Right lobe of liver (tissue), 6 donors: ENCODE data around the gene NEGR1. TPM values are rescaled to one million over a fixed set of nuclear protein-coding genes. Genes with fewer than 3 reads are reported as not detected.

Experiments
- ATAC-seq, 4 donors: fragments of 200-7000 bp; cut with Tn5 transposase; one replicate each; pipeline ENCODE4 v1.9.1; 2020; ENCODE audit warnings: mild to moderate bottlenecking in 4 of 4, moderate library complexity in 4 of 4
- DNase-seq, 3 donors: peaks; one replicate each; pipeline ENCODE4 v3.0.0-alpha.2; 2020
- H3K27ac ChIP-seq, 3 donors: fragments of 200-600 bp; one replicate each; pipeline ENCODE4 v1.8.0; 2022
- H3K27me3 ChIP-seq, 2 donors: fragments of 200-600 bp; one replicate each; pipeline ENCODE4 v1.8.0; 2022
- H3K36me3 ChIP-seq, 4 donors: fragments of 200-600 bp; sonication (generic) in 1 of 4; one replicate each; pipeline versions ENCODE4 v1.5.1 to v1.8.0; 2017 to 2022; ENCODE audit warnings: control low read depth in 1 of 4
- H3K4me1 ChIP-seq, 4 donors: fragments of 200-600 bp; sonication (generic) in 1 of 4; one replicate each; pipeline versions ENCODE4 v1.5.1 to v1.8.0; 2017 to 2022; ENCODE audit warnings: control low read depth in 1 of 4
- H3K4me3 ChIP-seq, 3 donors: fragments of 200-600 bp; one replicate each; pipeline ENCODE4 v1.8.0; 2022
- H3K9me3 ChIP-seq, 4 donors: fragments of 200-600 bp; sonication (generic) in 1 of 4; one replicate each; pipeline versions ENCODE4 v1.5.1 to v1.8.0; 2017 to 2022; ENCODE audit warnings: control low read depth in 1 of 4
- POLR2A ChIP-seq: fragments of 450-650 bp; IDR thresholded peaks from one replicate; pipeline ENCODE4 v1.6.1; 2017; ENCODE audit warnings: antibody characterized with exemption, mild to moderate bottlenecking
- WGBS: methylation state at CpG from one replicate; pipeline ENCODE4 v1.1.6; 2018; ENCODE audit warnings: low coverage, low lambda C conversion rate; ENCODE audit not compliant: insufficient coverage; ENCODE audit errors: missing lambda C conversion rate; 5-methylcytosine and 5-hydroxymethylcytosine counted together
- intact Hi-C, 2 donors: fragments of 100-400 bp; cut with DNase I; formaldehyde crosslinking; loops; one replicate each; pipeline versions ENCODE4 v1.11.2 to v1.14.1; 2022
- total RNA-seq, 6 experiments: library from RNA; depleted of rRNA in 2 of 6; stranded (reverse); fragments of >200 nt in 2 of 6; fragmentation: NEBNext Ultra II Directional in 3 of 6; extraction: Animal tissue kit (Norgen Biotek cat#: 25700) in 3 of 6; gene quantifications; one replicate each; pipeline versions ENCODE4 v1.1.0 to v1.2.4, GENCODE V29; 2016 to 2023
- TF ChIP-seq, protein P1 (sequence below), 4 donors: fragments of 200-600 bp in 3 of 4; fragments of 450-650 bp in 1 of 4; IDR thresholded peaks; one replicate each; pipeline versions ENCODE4 v1.5.1 to v1.8.0; 2016 to 2022; ENCODE audit warnings: antibody characterized with exemption in 4 of 4, mild to moderate bottlenecking in 2 of 4
- donor health status: DM: no; HTN: yes; CAD: no.
- donor health status: DM: no; HTN: no; CAD: no.
- donor health status: DM: no; HTN: no; CAD: no.
- donor health status: DM: no; HTN: yes; CAD: no.
- donor health status: DM: no; HTN: yes; CAD: no.

The NEGR1 gene
- total RNA-seq, 6 experiments from 2014 or later, result 0.02 to 0.31 (median 0.14) TPM

DNA sequence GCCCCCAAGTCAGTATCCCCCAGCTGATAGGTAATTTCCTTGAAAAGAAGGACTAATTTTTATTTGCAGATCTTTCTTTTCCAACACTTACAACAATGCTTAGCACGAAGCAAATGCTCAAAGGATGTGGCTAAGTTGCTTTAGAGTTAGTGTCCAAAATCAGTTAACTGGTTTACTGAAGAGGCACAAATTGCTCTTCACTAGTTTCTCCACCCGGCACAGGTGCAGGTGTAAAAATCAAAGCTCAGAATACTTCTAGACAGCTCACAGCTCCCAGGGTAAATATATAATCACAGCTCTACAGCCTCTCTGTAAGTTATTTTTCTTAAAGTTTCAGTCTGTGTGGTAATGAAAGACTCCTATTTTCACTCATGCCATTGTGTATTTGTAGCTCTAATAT lies 361.8 kb downstream of the NEGR1 start:
- intact Hi-C loops, result no loop called here
- TF ChIP-seq, protein P1, sequence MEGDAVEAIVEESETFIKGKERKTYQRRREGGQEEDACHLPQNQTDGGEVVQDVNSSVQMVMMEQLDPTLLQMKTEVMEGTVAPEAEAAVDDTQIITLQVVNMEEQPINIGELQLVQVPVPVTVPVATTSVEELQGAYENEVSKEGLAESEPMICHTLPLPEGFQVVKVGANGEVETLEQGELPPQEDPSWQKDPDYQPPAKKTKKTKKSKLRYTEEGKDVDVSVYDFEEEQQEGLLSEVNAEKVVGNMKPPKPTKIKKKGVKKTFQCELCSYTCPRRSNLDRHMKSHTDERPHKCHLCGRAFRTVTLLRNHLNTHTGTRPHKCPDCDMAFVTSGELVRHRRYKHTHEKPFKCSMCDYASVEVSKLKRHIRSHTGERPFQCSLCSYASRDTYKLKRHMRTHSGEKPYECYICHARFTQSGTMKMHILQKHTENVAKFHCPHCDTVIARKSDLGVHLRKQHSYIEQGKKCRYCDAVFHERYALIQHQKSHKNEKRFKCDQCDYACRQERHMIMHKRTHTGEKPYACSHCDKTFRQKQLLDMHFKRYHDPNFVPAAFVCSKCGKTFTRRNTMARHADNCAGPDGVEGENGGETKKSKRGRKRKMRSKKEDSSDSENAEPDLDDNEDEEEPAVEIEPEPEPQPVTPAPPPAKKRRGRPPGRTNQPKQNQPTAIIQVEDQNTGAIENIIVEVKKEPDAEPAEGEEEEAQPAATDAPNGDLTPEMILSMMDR (IDR thresholded peaks at IDR 0.05), result no peak
- no peak for TF ChIP-seq POLR2A
- ATAC-seq (no peak), DNase-seq (no peak)
- no peaks in the 10 kb centered on the region for H3K9me3 ChIP-seq
- no peak overlapping the region for H3K4me3 ChIP-seq
- H3K27me3 ChIP-seq, result no peaks in the 10 kb centered on the region
- no peaks in the 10 kb centered on the region for H3K36me3 ChIP-seq
- peaks cover 0 to 34% (median 5%) of the 10 kb centered on the region in 4 donors for H3K4me1 ChIP-seq
- 51% methylated on average over 2 of the region's 2 CpGs for WGBS
- peak overlapping the region in 1 of 3 donors; percentile 20 for H3K27ac ChIP-seq

DNA sequence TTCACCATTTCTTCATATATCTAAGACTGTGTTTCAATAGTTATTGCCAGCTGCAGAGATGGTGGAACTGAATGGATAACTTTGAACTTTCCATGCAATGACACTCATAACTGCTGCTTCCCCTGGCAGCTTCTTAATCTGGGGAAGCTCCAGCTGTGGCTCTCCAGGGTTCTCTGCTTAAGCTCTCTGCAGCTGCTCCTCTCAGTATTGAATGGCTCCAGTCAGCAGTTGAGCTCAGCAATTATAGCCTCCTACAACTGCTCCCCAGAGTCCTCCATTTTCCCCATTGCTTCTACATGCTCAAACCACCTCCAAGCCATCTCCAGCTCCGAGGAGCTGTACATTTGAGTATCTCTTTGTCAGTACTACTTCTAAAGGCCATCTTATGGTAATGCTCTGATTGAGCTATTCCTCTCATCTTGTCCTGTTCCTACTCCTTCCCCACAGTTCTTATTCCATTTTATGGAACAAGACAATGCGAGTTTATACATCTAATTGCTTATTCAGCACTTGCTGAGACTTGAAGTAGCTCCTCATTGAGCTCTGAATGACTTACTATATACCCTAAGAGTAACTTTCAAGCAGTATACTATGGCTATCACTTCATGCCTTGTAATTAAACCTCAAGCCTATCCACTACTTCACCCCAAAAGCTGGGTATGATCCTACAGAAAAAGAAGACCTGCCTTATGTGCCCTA lies 362.4 kb downstream of the NEGR1 start:
- H3K27me3 ChIP-seq, result no peaks in the 10 kb centered on the region
- H3K4me1 ChIP-seq, result peaks cover 0 to 34% (median 5%) of the 10 kb centered on the region in 4 donors
- ATAC-seq (no peak), DNase-seq (no peak)
- intact Hi-C loops, result no loop called here
- no peaks in the 10 kb centered on the region for H3K9me3 ChIP-seq
- no peaks in the 10 kb centered on the region for H3K36me3 ChIP-seq
- whole genome bisulfite sequencing, result 58% methylated on average over 2 of the region's 2 CpGs
- H3K4me3 ChIP-seq, result no peak overlapping the region
- peak overlapping the region in 1 of 3 donors; percentile 20 for H3K27ac ChIP-seq
- TF ChIP-seq, protein P1 (IDR thresholded peaks at IDR 0.05), result no peak
- no peak for TF ChIP-seq POLR2A

DNA sequence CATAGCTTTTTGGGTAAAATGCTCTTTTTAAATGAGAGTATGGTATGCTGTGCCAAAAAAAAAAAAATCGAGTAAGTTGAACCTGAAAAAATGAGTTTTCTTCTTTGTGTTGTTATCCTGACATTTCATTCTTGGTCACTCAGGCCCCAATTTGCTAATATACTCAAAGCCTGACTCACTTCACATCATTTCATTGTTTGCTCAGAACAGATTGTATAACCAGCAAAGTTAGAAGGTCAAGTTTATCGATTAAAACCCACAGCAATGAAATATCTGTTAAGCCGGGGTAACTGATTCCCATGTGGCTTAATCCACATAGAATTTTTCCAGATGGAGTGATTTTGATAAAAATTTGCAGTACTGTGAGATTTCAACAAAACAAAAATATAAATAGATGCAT lies 363.7 kb downstream of the NEGR1 start:
- peak; percentile 80 to 90 (median 86) for ATAC-seq
- intact Hi-C loops, result no loop called here
- Histone ChIP-seq H3K27me3 (no peaks in the 10 kb centered on the region), H3K4me3 (no peak overlapping the region), H3K27ac (peak overlapping the region in 1 of 3 donors; percentile 43), H3K4me1 (peaks cover 0 to 34% (median 5%) of the 10 kb centered on the region in 4 donors), H3K36me3 (no peaks in the 10 kb centered on the region), H3K9me3 (no peaks in the 10 kb centered on the region)
- TF ChIP-seq, protein P1 (IDR thresholded peaks at IDR 0.05), result no peak
- no peak for TF ChIP-seq POLR2A
- 26% methylated on average over 3 of the region's 3 CpGs for WGBS
- no peak for DNase-seq

DNA sequence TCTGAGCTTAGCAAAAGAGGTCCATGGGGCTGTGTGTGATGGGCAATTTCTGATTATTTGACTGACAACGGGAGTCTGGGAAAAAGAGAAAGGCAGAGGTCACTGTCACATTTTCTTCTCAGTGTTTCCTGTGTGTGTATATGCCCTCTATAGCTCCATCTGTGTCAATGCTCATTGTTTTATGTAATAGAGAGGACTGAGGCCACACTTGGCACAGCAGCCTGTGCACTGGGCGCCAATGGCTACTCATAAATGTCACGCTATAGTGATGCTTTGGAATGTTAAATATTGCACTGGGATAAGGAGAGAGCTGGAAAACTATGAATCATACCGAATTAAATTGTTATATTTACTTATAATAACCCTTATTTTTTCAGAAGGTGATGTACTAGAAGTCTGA lies 365.4 kb downstream of the NEGR1 start:
- Histone ChIP-seq H3K9me3 (no peaks in the 10 kb centered on the region), H3K36me3 (no peaks in the 10 kb centered on the region), H3K27ac (no peak overlapping the region), H3K4me1 (peaks cover 0 to 29% (median 5%) of the 10 kb centered on the region in 4 donors), H3K27me3 (no peaks in the 10 kb centered on the region), H3K4me3 (no peak overlapping the region)
- WGBS, result 83% methylated on average over 4 of the region's 4 CpGs
- ATAC-seq (no peak), DNase-seq (no peak)
- intact Hi-C loops, result no loop called here
- no peak for TF ChIP-seq POLR2A
- TF ChIP-seq, protein P1 (IDR thresholded peaks at IDR 0.05), result no peak
